ENCODE data around the gene PRKCD.

- TF ChIP-seq ZNF8 (CRISPR knock-in tag; IDR thresholded peaks at IDR 0.05) (no peak), RARB (CRISPR knock-in tag; IDR thresholded peaks at IDR 0.05) (no peak), PATZ1 (CRISPR knock-in tag; IDR thresholded peaks at IDR 0.05; ENCODE audit: borderline replicate concordance) (no peak)
Observed at GRCh38 chr3:53229606-53230005, 68.6 kb downstream of the PRKCD start.

All from SK-N-SH treated with all-trans-retinoic acid at 6 μM for 48 hours (cell line).